Measurements from ENCODE around the gene FBXO27.
A peak's percentile ranks its signal among the peaks of the same experiment; 100 is the strongest.

The FBXO27 gene

DNA sequence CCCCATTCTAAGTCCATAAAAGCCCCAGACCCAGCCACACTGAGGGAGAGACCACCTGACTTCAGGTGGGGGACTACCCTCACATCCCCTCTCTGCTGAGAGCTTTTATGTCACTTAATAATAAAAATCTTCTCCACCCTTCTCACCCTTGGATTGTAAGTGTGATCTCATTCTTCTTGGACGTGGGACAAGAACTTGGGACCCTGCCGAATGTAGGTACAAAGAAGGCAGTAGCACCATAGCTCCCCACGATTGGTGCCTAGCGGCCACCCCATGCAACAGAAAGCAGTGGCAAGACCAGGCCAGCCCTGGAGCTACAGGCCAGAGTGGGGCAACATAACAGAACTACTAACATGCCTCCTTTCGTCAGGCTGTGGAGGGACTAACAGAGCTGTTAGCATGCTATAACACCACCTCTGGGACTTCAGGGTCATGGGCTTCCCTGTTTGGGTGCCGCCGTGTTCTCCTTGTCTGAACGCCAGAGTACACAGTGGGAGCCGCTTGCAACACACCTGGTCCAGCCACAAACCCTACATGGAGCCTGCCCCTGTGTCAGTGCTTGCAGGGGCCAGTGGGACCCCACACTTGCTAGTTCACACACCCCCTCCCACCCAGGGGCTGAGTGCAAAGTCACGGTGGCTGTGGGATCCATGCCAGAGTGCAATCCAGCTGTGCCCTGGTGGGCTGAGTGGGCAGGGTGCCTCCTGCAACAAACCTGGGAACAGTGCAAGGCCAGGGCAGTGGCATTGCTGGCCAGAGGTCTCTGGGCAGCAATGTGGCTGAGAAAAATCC lies 51.6 kb downstream of the FBXO27 start:
- Mint-ChIP-seq H3K36me3 (no peaks in the 10 kb centered on the region), H3K27me3 (peaks cover 12% of the 10 kb centered on the region), H3K9me3 (no peaks in the 10 kb centered on the region), H3K4me1 (peaks cover 8% of the 10 kb centered on the region), H3K4me3 (no peak overlapping the region), H3K27ac (no peak overlapping the region)

DNA sequence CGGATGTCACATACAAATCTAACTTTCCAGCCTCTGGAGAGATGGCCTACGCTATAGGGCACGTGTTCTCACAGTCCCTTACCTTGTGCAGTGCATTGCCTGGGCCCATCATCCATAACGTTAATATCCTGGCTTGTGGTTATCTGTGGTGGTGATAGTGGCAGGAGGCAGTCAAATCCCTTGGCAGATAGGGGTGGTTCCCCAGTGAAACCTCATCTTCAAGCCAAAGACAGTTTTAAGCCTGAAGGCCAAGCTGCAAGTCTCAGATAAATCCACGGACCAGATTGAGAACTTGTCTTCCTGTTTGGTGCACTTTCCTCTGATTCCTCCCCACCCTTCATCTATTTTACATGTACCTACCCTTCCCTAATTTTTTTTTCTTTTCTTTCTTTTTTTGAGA lies 52.5 kb downstream of the FBXO27 start:
- Mint-ChIP-seq H3K4me1 (peaks cover 12% of the 10 kb centered on the region), H3K4me3 (no peak overlapping the region), H3K36me3 (no peaks in the 10 kb centered on the region), H3K27ac (no peak overlapping the region), H3K9me3 (no peaks in the 10 kb centered on the region), H3K27me3 (peaks cover 16% of the 10 kb centered on the region)

DNA sequence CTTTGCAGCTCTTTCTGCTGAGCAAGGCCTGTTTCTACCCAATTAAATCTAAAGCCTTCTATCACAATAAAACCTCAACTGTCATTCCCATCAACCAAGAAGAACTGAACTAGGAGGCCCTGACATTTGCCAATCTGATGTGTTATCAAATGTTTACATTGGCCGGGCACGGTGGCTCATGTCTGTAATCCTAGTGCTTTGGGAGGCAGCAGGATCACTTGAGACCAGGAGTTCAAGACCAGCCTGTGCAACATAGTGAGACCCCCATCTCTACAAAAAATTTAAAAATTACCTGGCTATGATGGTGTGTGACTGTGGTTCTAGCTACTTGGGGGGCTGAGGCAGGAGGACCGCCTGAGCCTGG lies 54.0 kb downstream of the FBXO27 start:
- Mint-ChIP-seq H3K4me1 (peaks cover 17% of the 10 kb centered on the region), H3K4me3 (no peak overlapping the region), H3K27ac (no peak overlapping the region), H3K27me3 (peaks cover 21% of the 10 kb centered on the region), H3K36me3 (peaks cover 2% of the 10 kb centered on the region), H3K9me3 (no peaks in the 10 kb centered on the region)

DNA sequence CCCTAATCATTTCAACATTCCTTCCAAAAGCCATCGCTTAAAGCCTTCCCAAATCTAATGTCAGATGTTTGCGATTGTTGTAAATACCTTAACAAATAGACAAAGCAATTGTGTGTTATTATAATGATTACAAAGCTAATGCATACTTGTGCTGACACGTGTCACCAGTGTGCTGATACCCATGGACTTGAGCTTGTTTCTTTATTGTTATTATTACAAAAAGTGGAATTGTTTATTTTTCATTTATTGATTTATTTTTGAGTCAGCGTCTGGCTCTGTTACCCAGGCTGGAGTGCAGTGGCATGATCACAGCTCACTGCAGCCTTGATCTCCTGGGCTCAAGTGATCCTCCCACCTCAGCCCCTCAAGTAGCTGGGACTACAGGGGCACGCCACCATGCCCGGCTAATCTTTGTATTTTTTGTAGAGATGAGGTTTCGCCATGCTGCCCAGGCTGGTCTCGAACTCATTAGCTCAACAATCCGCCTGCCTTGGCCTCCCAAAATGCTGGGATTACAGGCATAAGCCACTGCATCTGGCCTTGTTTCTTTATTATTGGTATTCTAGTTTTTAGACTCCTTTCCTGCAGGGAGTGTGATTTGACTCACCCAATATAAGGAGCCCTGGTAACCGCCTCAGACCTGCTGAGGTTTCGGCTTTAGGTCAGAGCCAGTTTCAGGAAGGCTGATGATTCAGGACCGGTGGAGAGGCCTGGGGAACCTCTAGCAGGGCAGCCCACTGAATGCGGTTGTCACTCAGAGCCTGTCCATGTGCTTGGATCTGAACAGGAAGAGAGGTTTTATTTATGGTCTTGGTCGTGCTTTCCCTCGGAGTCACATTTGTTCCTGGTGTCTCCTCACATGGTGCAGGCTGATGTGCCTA lies 54.7 kb downstream of the FBXO27 start:
- Mint-ChIP-seq H3K9me3 (no peaks in the 10 kb centered on the region), H3K4me1 (peaks cover 17% of the 10 kb centered on the region), H3K27me3 (peaks cover 21% of the 10 kb centered on the region), H3K27ac (no peak overlapping the region), H3K36me3 (peaks cover 2% of the 10 kb centered on the region), H3K4me3 (no peak overlapping the region)

DNA sequence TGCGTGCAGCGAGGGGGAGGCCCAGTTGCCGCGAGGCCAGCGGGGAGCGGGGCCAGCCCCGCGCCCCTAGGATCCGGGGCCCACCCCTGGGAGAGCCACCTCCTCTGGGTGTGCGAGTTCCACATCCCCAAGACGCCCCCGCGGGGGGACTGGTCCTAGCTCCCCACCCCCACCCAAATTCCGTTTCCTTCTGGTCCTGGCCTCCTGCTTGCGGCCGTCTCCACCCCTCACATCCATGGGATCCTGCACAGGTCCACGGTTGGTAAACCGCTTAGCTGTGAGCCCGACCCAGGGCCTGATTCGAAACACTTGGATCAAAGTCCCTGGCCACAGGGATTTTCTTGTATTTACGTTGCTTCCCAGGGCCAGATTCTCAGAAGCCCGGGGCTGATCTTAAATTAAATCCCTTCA lies 56.5 kb downstream of the FBXO27 start:
- H3K36me3 Mint-ChIP-seq = peaks cover 2% of the 10 kb centered on the region
- no peak overlapping the region for H3K27ac Mint-ChIP-seq
- no peaks in the 10 kb centered on the region for H3K9me3 Mint-ChIP-seq
- H3K27me3 Mint-ChIP-seq = peaks cover 21% of the 10 kb centered on the region
- H3K4me1 Mint-ChIP-seq = peaks cover 17% of the 10 kb centered on the region
- peak overlapping the region; percentile 47 for H3K4me3 Mint-ChIP-seq

DNA sequence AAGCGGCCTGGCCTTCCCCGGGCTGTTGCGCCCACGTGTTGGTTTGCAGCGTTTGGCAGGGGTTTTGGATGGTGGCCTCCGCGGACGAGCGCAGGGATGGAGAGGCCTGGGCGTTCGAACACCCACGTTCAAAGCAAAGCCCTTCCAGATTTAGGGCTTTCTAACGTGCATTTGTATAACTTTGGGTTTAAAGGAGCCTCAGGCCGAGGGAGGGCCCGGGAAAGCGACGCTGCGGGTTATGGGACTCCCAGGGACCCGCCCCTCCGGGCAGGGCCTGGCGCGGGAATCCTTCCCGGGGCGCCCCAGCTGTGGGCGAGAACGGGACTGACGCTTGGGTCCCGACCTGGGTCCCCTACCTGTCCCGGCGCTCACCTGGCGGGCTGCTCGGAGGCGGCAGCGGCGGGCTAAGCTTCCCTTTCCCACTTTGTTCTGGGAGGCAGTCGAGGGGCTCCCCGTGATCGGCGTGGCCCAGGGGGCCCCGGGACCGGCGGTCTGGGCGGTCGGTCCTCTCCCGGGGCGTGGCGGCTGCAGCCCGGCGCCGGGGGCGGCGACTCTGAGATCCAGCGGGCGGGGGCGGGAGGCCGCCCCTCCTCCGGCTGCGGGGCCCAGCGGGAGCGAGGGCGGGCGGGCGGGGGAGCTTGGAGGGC lies 57.0 kb downstream of the FBXO27 start, which contains the start of gene FBXO17:
Gene FBXO17, minus strand, starts transcription at position 529 of the 647 bp plus-strand sequence. CDS start 25,423 bp downstream, outside the sequence.
- peaks cover 2% of the 10 kb centered on the region for H3K36me3 Mint-ChIP-seq
- H3K27me3 Mint-ChIP-seq = peaks cover 21% of the 10 kb centered on the region
- peaks cover 17% of the 10 kb centered on the region for H3K4me1 Mint-ChIP-seq
- no peak within 1 kb of the TSS for H3K27ac Mint-ChIP-seq
- no peaks in the 10 kb centered on the region for H3K9me3 Mint-ChIP-seq
- H3K4me3 Mint-ChIP-seq = peak within 1 kb of the TSS; percentile 60

DNA sequence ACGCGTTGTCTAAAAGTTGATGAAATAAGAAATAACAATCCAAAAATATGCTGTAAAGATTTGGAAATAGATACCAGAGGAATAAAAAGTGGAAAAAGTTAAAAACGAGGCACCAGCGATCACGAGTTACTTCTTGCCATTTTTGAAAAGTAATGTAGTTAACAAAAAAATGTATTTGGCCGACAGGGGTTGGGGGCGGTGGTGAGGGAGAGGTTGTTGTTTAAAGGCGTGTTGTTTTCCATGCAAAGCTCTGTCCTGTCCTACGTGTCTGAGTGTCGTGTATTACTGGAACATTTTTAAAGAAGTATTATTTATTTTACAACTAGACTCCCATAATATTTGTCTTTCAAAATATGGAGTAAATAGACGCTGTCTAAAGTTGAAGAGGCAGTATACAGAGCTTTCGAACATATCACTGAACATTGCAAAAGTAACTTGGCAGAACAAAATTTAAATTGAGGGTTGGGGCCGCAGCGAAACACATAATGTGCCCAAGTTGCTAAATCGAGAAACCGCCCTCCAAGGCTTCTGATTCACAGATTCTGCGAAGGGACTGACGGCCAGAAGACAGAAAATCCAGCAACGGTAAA lies 57.6 kb downstream of the FBXO27 start:
- Mint-ChIP-seq H3K36me3 (peaks cover 2% of the 10 kb centered on the region), H3K27ac (no peak overlapping the region), H3K4me1 (peaks cover 17% of the 10 kb centered on the region), H3K4me3 (peak overlapping the region; percentile 60), H3K9me3 (no peaks in the 10 kb centered on the region), H3K27me3 (peaks cover 21% of the 10 kb centered on the region)
